NCI-H460 (cell line): Measurements from ENCODE around the gene TANGO6. TPM values are rescaled to one million over a fixed set of nuclear protein-coding genes. Genes with fewer than 3 reads are reported as not detected.

Source experiments
- DNase-seq: peaks from one replicate; pipeline ENCODE4 v3.0.0-alpha.2; 2016; ENCODE audit warnings: low read depth; ENCODE audit errors: extremely low read depth
- total RNA-seq: library from RNA; depleted of rRNA; stranded (reverse); fragments of >200 nt; shearing (Covaris generic); gene quantifications from 2 replicates; pipeline ENCODE4 v1.2.3, GENCODE V29; 2014

TANGO6 gene
- total RNA-seq, 1 experiment from 2014 or later, result 22.6 TPM

DNA sequence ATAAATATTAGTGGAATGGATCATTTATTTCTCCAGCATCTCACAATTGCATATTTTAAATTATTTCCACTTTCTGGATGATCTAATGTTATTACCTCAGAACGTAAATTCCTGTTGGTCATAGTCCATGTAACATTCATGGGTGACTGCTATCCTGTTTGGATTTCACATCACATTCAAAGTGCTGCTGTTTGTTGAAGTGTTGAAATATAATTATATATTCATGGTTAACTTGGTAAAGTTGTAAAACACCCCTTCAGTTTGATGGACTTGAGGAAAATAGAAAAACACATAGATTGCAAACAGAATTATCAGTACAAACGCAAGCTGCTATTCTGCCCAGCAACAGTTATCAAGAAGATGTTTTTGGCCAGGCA, 59.6 kb downstream of the TANGO6 start:
- no peak for DNase-seq

GRCh38 chr16:68907297-68907696, 64.0 kb downstream of the TANGO6 start:
- DNase-seq, result no peak

DNA sequence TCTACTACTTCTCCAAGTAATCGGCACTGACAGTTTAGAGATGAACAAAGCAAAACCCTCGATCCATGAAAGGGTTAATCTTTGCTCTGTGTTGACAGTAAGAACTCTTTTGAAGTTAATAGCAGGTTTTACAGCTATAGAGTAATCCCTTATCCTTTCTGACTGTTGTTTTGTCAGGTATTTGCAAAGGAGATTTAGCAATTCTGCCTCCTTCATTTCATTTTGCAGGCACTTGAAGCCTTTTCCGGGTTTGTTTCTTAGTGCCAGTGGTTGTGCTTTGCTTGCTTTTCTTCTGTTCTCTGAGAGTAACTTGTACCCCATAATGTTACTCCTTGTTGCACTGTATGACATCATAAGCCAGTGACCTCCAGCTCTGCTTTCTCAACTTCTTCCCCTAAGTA, 64.5 kb downstream of the TANGO6 start:
- DNase-seq, result no peak

GRCh38 chr16:68909099-68909733, 65.9 kb downstream of the TANGO6 start:
- no peak for DNase-seq

DNA sequence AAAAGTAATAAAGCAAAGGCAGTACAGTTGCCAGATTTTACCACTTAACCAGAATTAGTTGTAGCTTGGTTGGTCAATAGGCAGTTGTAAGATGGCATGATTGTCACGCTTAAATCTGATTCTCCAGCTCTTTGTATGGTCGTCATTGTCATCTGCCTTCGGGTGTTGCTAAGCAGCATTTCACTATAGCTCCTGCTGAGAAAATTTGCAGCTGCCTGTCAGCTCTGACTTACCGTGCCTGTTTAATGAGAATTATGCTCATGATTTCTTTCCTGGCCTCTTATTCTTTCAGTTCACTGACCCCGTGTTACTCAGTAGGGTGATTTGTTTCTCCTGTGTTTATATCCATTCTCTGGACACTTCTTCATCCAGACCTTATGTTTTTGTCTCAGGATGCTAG, 66.7 kb downstream of the TANGO6 start:
- no peak for DNase-seq

- no peak for DNase-seq
Observed at GRCh38 chr16:68915589-68915988, 72.3 kb downstream of the TANGO6 start.

DNA sequence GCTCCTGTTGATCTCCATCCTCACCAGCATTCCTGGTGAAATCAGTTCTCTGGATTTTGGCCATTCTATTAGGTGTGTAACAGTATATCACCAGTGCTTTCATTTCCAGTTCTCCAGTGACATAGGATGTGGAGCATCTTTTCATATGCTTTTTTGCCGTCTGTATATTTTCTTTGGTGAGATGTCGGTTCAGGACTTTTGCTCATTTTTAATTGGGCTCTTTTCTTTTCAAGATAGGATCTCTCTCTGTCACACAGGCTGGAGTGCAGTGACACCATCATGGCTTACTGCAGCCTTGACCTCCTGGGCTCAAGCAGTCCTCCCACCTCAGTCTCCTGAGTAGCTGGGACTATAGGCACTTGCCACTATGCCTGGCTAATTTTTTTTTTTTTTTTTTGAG, 74.2 kb downstream of the TANGO6 start:
- DNase-seq, result no peak

- DNase-seq, result no peak
Observed at GRCh38 chr16:68920349-68920748, 77.0 kb downstream of the TANGO6 start.

DNA sequence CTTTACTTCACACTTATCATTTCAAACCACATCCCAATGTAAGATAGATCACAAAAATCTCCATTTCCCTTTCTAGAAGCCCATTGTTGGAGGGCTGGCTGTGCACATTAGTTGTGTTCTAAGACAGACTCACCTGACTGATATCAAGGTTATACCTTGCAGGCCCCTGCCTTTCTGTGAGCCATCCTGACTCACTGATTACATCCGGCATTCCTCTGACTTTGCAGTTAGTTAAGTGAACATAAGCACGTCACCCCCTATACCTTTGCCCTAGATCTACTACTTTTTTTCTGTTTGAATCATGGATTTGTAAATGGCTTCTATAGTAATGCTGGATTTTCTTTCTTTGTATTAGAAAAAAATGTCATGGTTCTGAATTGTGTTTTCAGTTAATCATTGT, 78.3 kb downstream of the TANGO6 start:
- no peak for DNase-seq

- DNase-seq, result no peak
Observed at GRCh38 chr16:68923116-68923515, 79.8 kb downstream of the TANGO6 start.

DNA sequence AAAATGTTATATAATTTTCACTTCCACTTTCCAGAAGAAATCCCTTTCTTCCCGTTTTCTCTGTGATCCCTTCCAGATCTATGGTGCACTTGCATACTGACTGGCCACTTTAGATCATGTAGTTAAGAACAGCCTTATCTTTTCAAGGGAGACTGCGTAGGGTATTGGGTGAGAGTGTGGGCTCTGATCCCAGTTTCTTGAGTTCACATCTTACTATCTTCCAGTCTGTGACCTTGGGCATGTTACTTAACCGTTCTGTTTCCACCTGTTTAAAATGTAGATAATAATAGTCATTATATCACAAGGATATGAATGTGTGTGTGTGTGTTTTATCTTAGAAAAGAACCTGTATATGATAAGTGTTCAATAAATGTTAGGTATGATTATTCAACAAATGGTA, 83.7 kb downstream of the TANGO6 start:
- DNase-seq, result no peak

DNA sequence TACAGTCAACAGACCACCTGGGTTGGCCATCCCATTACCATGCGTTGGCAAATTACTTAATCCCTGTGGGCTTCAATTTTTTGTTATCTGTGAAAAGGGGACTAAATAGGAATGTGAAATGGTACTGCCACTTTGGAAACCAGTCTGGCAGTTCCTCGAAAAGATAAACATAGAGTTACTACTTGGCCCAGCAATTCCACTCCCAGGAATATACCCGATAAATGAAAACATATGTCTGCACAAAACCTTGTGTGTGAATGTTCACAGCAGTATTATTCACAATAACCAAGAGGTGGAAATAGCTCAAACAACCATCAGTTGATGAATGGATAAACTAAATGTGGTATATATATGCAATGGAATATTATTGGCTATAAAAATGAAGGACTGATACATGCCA, 87.9 kb downstream of the TANGO6 start:
- no peak for DNase-seq

- no peak for DNase-seq
Observed at GRCh38 chr16:68934402-68934801, 91.1 kb downstream of the TANGO6 start.

- DNase-seq, result no peak
Observed at GRCh38 chr16:68935008-68935407, 91.7 kb downstream of the TANGO6 start.

DNA sequence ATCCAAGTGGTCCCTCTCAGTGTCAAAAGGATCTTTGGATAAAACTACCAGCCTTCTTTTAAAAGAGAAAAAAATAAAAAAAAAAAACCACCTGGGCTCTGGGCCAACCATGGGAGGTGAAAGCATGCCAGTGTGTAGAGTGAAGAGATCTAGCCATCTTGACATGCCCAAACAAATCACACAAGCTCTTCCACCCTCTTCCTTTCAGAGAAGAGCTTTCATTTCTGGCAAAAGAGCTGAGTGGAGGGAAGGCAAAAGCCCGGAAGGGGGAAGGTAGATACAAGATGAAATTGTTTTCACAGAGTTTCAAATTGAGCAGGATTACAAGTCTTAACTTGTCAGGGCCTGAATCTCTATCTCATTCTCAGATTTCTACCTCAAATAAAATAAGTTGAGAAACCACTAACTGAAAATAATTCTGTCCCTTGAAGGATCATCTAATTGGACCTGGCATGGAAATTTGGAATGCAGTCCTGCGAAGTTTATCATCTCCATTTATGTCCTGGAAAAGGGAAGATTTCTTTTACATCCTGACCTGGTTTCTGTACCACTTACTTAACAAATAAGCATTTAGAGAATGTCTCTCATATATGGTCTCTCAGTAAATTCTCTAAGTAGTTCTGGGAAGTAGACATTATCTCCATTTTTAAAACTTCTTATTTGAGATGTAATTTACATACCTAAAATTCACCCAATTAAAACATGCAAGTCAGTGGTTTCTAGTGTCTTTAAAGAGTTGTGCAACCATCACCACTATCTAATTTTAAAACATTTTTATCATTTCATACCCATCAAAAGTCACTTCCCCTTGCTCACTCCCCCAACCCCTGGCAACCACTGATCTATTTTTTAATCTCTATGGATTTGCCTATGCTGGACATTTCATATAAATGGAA, 93.7 kb downstream of the TANGO6 start:
- no peak for DNase-seq

DNA sequence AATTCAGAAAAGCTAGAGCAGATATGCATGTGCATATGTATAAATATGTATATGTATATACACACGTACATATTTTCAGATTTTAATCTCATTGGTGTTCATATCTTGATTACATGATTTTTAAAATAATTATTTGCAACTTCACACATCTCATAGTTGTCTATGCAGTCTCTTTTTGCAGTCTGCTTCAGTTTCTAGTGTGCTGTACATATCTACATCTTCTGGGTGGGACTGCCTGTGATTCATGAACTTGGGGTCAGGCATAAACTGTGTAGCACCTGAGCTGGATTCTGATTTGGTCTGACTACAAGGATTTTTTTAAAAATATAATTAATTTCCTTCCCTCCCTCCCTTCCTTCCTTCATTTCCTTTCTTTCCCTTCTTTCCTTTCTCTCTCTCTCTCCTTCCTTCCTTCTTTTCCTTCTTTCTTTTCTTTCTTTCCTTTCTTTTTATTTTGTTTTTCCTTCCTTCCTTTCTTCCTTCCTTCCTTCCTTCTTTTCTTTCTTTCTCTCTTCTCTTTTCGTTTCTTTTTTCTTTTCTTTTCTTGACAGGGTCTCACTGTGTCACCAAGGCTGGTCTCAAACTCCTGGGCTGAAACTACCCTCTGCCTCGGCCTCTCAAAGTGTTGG, 96.5 kb downstream of the TANGO6 start:
- DNase-seq, result no peak

GRCh38 chr16:68940816-68941215, 97.5 kb downstream of the TANGO6 start:
- DNase-seq, result no peak

GRCh38 chr16:68943961-68944360, 100.6 kb downstream of the TANGO6 start:
- DNase-seq, result no peak

GRCh38 chr16:68948230-68948910, 105.0 kb downstream of the TANGO6 start:
- DNase-seq, result no peak

- DNase-seq, result no peak
Observed at GRCh38 chr16:68951991-68952877, 108.9 kb downstream of the TANGO6 start.
